HL-60 (cell line): ENCODE results near the gene COL20A1.

Experiments used
- CTCF ChIP-seq: IDR thresholded peaks from one replicate; pipeline ENCODE4 v1.5.1; 2011; ENCODE audit warnings: low read length, control low read depth, inconsistent platforms; ENCODE audit not compliant: insufficient read depth
- POLR2AphosphoS5 ChIP-seq: IDR thresholded peaks from 2 replicates; pipeline ENCODE4 v1.6.1; 2012; ENCODE audit warnings: low read depth
- REST ChIP-seq: IDR thresholded peaks from 2 replicates; pipeline ENCODE4 v1.6.1; 2012; ENCODE audit warnings: low read depth; ENCODE audit not compliant: insufficient replicate concordance

GRCh38 chr20:63273635-63274380 is 19.2 kb upstream of the COL20A1 start:
- no peak for TF ChIP-seq CTCF
- TF ChIP-seq REST: no peak
- TF ChIP-seq POLR2AphosphoS5: no peak
